Astrocyte of the cerebellum (primary cell): ENCODE measurements around the gene LIN28B.
"Not testable (repeated sequence)": the region's sequence is repeated elsewhere in the genome, so short reads cannot be mapped to it uniquely, and the experiment has no call there.

Source experiments
- DNase-seq: peaks from one replicate; pipeline ENCODE4 v3.0.0-alpha.2; 2011; ENCODE audit warnings: low read depth
- H3K4me3 ChIP-seq: 2 replicates; pipeline ENCODE4 v1.5.1; 2011; ENCODE audit warnings: mild to moderate bottlenecking, low read depth, low read length, moderate library complexity
- CTCF ChIP-seq: IDR thresholded peaks from 2 replicates; pipeline ENCODE4 v1.5.1; 2012; ENCODE audit warnings: low read length, low read depth, moderate library complexity, mild to moderate bottlenecking; ENCODE audit errors: missing control alignments
- in situ Hi-C: cut with HindIII; loops from 2 replicates; pipeline ENCODE4 v1.10.0; 2017; ENCODE audit warnings: low sequenced_read_pairs

Gene LIN28B

GRCh38 chr6:104969785-104970581 lies 13.1 kb downstream of the LIN28B start:
- no peak for DNase-seq
- TF ChIP-seq CTCF: no peak

GRCh38 chr6:104973404-104973803 lies 16.5 kb downstream of the LIN28B start:
- in situ Hi-C loops: no loop called here
- no peak for TF ChIP-seq CTCF

More at GRCh38 chr6:104969785-104970581, 13.1 kb downstream of the LIN28B start:
- in situ Hi-C loops: no loop called here
- no peak overlapping the region for H3K4me3 ChIP-seq

GRCh38 chr6:104983296-104983695 lies 26.4 kb downstream of the LIN28B start:
- in situ Hi-C loops: no loop called here
- H3K4me3 ChIP-seq: no peak overlapping the region
- no peak for TF ChIP-seq CTCF
- DNase-seq: no peak

More at GRCh38 chr6:104973404-104973803, 16.5 kb downstream of the LIN28B start:
- no peak overlapping the region for H3K4me3 ChIP-seq
- DNase-seq: no peak

- in situ Hi-C loops: no loop called here
- no peak for DNase-seq
- no peak overlapping the region for H3K4me3 ChIP-seq
- TF ChIP-seq CTCF: no peak
Measured at GRCh38 chr6:104983776-104984175, 26.9 kb downstream of the LIN28B start.

GRCh38 chr6:104984831-104985230 lies 27.9 kb downstream of the LIN28B start:
- no peak overlapping the region for H3K4me3 ChIP-seq
- no peak for TF ChIP-seq CTCF
- in situ Hi-C loops: no loop called here
- DNase-seq: no peak

- in situ Hi-C loops, H3K4me3 ChIP-seq, DNase-seq: not testable (repeated sequence)
Measured at GRCh38 chr6:104985875-104986274, 29.0 kb downstream of the LIN28B start.

GRCh38 chr6:104986625-104987024 lies 29.7 kb downstream of the LIN28B start:
- in situ Hi-C loops: no loop called here
- DNase-seq: no peak
- H3K4me3 ChIP-seq: no peak overlapping the region
- no peak for TF ChIP-seq CTCF
